Activated CD4-positive, alpha-beta T cell treated with anti-CD3 and anti-CD28 coated beads for 4 hours (primary cell): ENCODE data around the gene PDZRN4.
"Not testable (repeated sequence)": the region's sequence is repeated elsewhere in the genome, so short reads cannot be mapped to it uniquely, and the experiment has no call there.

Experiments used
- DNase-seq, 2 donors: peaks; one replicate each; pipeline ENCODE4 v3.0.0-alpha.2; 2020

PDZRN4 gene

DNA sequence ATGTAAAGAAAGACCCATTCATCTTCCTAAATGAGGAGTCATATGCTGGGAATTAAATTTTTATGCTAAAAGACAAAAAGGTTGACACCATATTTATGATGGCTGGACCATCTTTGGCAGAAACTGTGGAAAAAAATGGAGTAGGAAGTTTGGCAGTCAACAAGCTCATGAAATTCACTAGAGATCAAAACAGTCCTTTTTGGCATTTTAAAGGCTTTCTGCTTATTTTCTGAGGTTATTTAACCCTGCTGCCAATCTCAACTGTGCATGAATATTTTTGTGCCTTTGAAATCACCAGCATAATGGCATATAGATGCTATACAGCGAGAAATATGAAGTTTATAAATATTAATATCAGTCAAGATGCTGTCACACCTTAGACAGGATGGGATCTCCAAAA, 399.5 kb downstream of the PDZRN4 start:
- DNase-seq: no peak

DNA sequence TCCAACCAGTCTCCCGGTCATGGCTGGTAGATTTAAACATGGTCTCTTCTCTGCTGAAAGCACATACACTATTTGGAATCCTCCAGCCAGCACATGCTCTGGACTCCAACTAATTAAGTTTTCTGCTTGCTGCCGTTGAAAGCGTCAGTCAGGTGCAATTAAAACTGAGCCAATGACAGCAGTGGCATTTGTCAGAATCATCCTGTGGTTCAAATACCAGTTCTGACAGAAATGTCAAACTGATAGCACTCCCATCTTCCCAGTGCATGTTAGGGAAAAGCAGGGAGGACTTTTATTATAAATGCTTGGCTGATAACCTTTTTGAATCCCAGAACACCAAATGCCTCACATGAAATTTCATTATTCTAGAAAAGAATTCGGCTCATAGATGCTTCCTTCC, 401.8 kb downstream of the PDZRN4 start:
- DNase-seq: no peak

DNA sequence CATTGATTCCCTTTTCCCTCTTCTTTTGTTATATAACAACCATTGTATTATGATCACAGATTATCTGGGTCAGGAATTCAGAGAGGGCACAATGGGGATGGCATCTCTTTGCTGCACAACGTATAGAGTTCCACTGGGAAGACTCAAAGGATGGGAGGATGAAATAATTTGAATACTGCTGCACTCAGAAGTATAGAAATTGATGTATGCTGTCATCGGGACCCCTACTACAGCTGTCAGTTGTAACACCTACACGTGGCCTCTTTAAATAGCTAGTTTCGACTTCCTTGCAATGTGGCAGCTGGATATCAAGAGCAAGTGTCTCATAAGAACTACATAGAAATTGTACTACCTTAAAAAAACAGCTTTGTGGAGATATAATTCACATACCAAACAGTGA, 408.1 kb downstream of the PDZRN4 start:
- DNase-seq: no peak

DNA sequence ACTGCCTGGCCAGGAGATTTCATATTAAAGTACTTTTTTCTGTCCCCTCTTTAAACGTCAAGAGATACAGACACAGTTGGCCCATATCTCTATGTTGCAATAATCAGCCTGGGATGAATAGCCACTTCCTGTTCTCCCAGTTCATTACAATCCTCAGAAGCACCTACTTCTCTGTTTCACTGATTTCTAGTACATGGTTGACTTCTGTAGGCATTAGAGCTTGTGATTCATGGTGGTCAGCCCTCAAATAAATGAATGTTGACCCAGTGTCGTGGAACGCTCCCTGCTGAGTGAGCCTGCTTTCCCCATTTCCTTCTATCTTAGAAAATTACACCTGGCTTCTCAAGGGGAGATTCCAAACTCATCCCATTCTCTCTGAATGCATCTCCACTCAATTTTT, 416.7 kb downstream of the PDZRN4 start:
- DNase-seq: no peak

DNA sequence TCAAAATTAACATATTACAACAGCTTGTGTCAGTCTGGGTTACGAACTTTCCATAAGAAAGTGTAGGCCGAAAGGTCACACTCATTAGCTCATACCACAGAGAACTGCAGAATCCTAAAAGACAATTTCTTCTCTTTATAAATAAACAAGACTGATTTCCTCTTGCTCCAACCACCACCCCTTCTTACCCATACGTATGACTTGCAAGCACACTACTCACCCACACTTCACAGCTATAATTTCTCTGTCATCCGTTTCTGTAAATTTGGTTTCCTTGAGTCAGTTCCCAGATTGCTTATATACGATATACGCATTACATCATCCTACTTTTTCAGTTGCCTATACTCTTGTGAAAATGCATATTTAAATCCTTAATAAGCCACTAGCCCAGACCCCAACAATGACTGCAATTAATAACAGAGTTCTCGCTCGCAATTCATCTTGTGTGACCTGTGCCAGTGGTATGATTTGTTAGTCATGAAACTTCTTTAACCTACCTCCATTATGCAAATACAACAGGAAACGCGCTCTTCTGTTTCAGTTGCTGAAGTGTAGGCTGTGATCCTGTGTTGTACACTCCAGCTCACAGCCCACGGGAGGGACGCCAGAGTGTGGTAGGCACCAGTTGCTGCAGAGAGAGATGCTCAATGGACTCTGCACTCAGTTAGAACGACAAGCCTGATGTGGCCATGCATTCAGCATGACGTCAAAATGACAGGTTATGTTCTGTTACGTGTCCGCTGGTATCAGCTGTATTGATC, 417.6 kb downstream of the PDZRN4 start:
- no peak for DNase-seq

DNA sequence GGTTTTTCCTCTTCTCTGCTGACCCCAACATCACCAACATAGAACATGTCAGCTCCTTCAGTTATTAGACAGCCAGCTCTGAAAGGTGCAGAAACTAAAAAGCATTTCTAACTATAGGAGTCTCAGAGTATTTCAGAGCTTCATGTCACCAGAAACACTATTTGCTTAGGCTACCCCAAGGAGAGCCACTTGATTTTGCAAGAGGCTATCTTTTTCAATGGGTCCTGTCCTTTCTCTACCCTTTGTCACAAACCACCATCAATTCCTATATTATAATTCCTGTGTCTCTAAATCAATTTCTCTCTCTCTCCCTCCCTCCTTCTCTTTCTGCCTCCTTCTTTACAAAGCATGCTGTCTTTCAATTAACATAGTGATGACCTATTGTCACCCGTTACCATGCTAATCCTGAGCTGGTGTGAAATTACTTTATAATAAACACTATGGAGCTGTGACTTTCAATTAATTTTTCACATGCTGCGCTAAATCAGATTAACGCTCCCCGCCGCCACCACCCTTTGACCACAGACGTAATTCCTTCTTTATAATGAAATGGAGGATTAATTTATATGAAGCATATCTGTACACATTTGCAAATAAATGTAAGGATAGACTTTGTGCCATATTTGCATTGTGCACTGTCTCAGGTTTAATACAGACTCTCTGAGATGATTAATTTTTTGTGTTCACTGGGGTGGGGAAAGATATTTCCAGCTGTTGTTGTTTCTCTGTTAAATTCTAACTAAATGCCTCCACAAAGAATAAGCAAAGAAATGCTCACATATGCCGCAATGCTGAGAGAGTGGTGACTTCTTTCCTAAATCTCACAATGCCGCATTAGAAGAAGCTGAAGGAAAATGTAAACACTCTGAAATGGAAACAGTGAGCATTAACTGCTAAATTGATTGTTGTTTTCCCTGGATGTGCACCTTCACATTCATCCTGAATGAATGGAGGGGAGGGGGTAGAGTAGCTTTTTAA, 418.6 kb downstream of the PDZRN4 start:
- DNase-seq: no peak

DNA sequence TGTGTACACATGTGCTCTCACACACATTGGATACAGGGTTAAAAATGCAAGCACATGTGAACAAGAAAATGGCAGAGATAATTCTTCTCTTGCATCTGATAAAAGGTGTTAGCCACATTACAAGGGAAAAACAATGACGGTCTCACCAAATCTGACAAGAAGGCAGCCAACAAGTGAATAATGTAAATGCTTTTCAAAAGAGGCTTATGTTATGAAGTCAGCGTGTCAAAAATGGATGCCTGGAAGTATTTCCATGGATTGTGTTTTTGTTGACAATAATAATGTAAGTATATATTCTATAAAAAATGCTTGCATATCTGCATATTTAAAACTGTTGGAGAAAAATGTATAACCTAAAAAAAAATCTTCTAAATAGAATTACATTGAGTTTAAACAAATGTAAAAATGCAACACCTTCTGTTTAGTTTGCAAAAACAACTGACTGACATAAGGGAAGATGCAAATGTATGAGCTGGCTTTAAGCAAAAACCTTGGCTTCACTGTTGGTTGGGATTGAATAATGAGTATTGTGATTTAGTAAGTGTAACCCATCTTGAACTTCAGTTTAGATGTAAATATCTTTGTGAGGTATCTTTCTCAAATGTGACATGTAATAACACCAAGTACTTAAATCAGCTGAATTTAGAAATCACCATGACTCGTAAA, 424.9 kb downstream of the PDZRN4 start:
- no peak for DNase-seq

DNA sequence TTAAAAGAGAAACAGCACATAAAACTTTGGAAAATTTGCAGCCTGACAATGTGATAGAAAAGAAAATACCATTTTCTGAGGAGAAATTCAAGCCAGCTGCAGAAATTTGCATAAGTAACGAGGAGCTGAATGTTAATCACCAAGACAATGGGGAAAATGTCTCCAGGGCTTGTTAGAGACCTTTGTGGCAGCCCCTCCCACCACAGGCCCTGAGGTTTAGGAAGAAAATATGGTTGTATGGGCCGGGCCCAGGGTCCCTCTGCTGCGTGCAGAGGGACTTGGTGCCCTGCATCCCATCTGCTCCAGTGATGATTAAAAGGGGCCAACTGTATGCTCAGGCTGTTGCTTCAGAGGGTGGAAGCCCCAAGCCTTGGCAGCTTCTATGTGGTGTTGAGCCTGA, 427.1 kb downstream of the PDZRN4 start:
- not testable (repeated sequence) for DNase-seq

DNA sequence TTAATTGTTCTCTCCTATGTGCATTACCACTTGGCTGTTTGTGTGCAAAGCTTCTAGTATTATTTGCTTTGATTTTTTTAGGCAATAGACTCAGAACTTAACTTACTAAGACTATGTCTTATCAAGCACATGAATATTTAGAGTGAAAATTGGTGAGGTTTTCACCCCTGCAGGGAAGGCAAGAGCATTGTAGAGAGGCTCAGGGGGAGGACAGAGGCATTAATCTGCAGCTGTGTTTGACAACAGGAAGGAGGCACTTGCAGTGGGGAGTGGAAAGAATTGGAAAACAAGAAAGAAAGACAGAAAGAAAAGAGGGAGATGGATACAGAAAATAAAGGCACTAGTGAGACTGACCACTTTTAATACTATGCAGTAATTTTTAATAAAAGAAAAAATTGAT, 431.6 kb downstream of the PDZRN4 start:
- DNase-seq: no peak

DNA sequence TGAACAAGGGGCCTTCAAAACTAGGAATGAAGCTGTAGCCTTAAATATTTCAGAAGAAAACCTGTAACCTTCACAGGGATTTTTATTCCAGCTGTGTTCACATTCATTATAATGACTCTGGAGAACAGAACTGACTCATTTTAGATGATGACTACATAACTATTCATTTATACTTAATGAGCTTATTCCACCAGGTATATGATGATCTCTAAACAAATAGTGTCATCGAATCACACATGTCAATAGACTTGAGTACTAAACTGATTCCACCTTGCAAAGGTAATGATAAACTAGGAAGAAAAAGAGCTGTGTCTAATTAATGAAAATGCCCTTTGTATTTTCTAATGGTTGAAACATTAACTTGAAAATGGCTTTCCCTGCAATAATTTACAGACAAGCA, 433.2 kb downstream of the PDZRN4 start:
- DNase-seq: no peak
